D721Med (cell line): ENCODE measurements around the gene HADHB.
A peak's percentile ranks its signal among the peaks of the same experiment; 100 is the strongest.

Experiments used
- DNase-seq: peaks from one replicate; pipeline ENCODE4 v3.0.0; 2011; ENCODE audit warnings: low spot score; ENCODE audit not compliant: insufficient read length
- FAIRE-seq: peaks from 2 replicates; lab custom pipeline; 2011; peaks lifted over from hg19 to GRCh38; lab: Jason Lieb, UNC
- TF ChIP-seq, protein P1 (sequence below): IDR thresholded peaks from 2 replicates; pipeline ENCODE4 v1.5.1; 2012; ENCODE audit warnings: mild to moderate bottlenecking, control low read depth; ENCODE audit not compliant: insufficient read depth; ENCODE audit errors: missing control alignments

HADHB gene

GRCh38 chr2:26243470-26244308 lies 1.1 kb upstream of the HADHB start:
- DNase-seq (no peak), FAIRE-seq (no peak)
- TF ChIP-seq, protein P1, sequence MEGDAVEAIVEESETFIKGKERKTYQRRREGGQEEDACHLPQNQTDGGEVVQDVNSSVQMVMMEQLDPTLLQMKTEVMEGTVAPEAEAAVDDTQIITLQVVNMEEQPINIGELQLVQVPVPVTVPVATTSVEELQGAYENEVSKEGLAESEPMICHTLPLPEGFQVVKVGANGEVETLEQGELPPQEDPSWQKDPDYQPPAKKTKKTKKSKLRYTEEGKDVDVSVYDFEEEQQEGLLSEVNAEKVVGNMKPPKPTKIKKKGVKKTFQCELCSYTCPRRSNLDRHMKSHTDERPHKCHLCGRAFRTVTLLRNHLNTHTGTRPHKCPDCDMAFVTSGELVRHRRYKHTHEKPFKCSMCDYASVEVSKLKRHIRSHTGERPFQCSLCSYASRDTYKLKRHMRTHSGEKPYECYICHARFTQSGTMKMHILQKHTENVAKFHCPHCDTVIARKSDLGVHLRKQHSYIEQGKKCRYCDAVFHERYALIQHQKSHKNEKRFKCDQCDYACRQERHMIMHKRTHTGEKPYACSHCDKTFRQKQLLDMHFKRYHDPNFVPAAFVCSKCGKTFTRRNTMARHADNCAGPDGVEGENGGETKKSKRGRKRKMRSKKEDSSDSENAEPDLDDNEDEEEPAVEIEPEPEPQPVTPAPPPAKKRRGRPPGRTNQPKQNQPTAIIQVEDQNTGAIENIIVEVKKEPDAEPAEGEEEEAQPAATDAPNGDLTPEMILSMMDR, result no peak

DNA sequence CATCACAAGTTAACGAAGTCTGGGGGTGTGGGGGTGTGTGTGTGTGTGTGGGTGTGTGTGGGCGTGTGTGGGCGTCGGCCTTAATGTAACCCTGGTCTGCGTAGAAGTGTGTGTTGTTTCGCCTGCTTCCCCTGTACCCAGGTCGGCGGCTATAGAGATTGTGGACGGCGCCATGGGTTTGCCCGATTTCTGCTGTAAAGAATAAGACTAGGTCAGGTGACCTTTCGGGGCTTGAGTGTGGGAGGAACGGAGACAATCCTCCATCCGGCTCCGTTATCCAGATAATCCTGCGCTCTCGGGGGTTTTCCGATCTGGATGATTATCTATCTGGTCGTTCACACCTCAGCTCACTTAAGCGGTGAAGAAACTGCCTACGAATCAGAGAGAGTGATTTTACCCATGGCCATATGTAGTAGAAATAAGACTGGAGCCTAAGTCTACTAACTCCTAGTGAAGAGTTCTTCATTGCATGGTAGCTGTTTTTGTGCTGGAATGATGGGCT lies 543 bp downstream of the HADHB start:
- DNase-seq (peak; percentile 22), FAIRE-seq (no peak)
- TF ChIP-seq, protein P1, result no peak

DNA sequence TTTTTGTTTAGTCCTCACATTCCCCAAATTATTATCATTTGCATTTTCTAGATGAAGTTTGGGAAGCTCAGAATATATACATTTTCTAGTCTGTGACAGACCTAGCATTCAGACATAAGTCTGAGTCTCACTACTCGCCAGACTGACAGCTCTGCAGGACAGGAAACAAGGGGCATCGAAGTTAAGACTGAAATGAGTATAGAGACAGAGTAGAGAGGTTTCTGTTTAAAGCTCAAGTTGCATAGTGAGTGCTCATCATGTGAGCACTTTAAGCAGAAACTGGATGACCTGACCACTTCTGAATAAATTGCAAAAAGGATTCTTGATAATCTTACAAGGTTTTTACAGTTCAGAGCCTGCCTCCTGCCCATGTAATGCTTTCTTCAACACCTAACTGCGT lies 1.1 kb downstream of the HADHB start:
- no peak for DNase-seq
- TF ChIP-seq, protein P1, result no peak
- FAIRE-seq, result no peak

- TF ChIP-seq, protein P1, result no peak
- DNase-seq (no peak), FAIRE-seq (no peak)
Observed at GRCh38 chr2:26246818-26247217, 2.1 kb downstream of the HADHB start.

DNA sequence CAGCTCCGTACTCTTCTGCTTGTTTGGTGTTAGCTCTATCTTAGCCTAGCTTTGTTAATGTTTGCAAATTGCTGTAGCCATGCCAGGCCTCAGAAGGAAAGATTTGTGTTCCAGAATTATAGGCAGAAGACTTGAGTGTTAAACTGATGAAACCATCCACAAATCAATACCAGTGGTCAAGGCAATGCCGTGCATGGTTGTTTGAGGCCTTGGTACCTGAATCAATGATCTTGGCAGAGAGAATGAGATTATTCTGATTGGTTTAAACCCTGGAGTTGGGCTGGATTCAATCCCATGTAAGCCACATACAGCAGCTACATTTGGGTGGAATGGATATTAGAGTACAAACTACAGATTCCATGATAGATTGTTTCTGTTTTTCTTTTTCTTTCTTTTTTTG lies 4.9 kb downstream of the HADHB start:
- DNase-seq, result no peak
- FAIRE-seq, result no peak
- TF ChIP-seq, protein P1, result no peak

DNA sequence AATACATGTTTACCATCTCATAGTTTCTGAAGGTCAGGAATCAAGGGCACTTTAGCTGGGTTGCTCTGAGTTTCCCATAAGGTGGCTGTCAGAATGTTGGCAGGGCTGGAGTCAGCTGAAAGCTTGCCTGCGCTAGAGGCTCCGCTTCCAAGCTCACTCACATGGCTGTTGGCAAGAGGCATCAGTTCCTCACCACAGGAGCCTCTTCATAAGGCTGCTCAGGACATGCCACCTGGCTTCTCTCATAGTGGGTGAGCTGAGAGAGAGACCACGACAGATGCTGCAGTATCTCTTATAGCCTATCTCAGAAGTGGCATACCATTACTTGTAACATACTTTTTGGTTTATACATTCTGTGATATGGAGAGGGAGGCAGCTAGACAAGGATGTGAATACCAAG lies 7.2 kb downstream of the HADHB start:
- TF ChIP-seq, protein P1, result no peak
- DNase-seq (no peak), FAIRE-seq (no peak)
